ENCODE data around the gene DDX5. TPM values are rescaled to one million over a fixed set of nuclear protein-coding genes. Genes with fewer than 3 reads are reported as not detected.

DDX5 gene
- total and polyA plus RNA-seq, 2 donors (not counting 1 experiment from before 2014, with no cell fraction given) = 1,560 to 2,167 TPM

DNA sequence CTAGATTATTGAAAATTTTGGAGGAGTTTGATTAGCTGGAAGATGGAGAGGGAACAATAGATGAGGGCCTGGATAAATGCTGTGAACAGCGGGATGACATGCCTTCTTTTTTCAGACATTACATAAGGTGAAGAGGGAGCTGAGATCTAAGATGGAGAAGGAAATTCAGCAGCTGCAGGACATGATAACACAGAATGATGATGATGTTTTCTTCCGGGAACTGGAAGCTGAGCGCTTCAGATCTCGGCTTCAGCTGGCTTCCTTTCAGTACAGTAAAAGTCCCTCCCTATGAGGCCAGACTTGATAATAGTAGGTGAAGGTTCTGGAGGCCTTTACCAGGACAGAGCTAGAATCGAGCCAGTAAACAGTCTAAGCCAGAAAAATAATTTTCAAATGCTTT, 31.4 kb upstream of the DDX5 start:
- Histone ChIP-seq H2AFZ (ENCODE audit: insufficient read depth, low read depth, low read length, poor library complexity, severe bottlenecking) (no peak overlapping the region), H3K9ac (ENCODE audit: low read length) (no peak overlapping the region), H3K27me3 (replicated peaks in 1 of 4; ENCODE audit: control extremely low read depth in 1 of 4, control insufficient read depth in 3 of 4, insufficient read depth in 4 of 4, low read length in 3 of 4) (no peaks in the 10 kb centered on the region), H3K27ac (ENCODE audit: low read length in 2 of 2) (no peak overlapping the region), H3K9me3 (ENCODE audit: control extremely low read depth in 1 of 3, control insufficient read depth in 2 of 3, insufficient read depth in 1 of 3, low read length in 2 of 3) (no peaks in the 10 kb centered on the region), H3K4me2 (replicated peaks; ENCODE audit: low read depth, low read length, poor library complexity, severe bottlenecking) (no peak overlapping the region), H3K79me2 (ENCODE audit: control insufficient read depth, insufficient read depth, low read length) (no peaks in the 10 kb centered on the region), H3K4me3 (ENCODE audit: control extremely low read depth in 1 of 5, extremely low read depth in 1 of 5, insufficient read depth in 1 of 5, low read depth in 2 of 5, low read length in 4 of 5) (no peak overlapping the region), H4K20me1 (ENCODE audit: control insufficient read depth, insufficient read depth, low read length, poor library complexity, severe bottlenecking) (no peaks in the 10 kb centered on the region), H3K36me3 (replicated peaks in 1 of 2; ENCODE audit: control extremely low read depth in 1 of 2, control insufficient read depth in 1 of 2, extremely low read depth in 1 of 2, insufficient read depth in 2 of 2, low read length in 1 of 2) (peaks cover 7 to 75% of the 10 kb centered on the region in 2 experiments), H3K4me1 (ENCODE audit: control insufficient read depth in 2 of 2, insufficient read depth in 2 of 2, low read length in 2 of 2) (no peaks in the 10 kb centered on the region)
- no peak overlapping the region for H3K27ac Mint-ChIP-seq
- H3K4me1 Mint-ChIP-seq = no peaks in the 10 kb centered on the region
- ChIA-PET POLR2A (no interaction called here), CTCF (interaction anchor here (0.6 to 0.9 kb wide), 2 partner anchors 30 to 113 kb away, joined by 3 read pairs; no protein-coding TSS in a partner anchor)
- DNase-seq (no peak), ATAC-seq (ENCODE audit: low read depth) (no peak)
- WGBS (ENCODE audit: insufficient coverage) = 100% methylated on average over 1 of the region's 5 CpGs
- H3K4me3 Mint-ChIP-seq = no peak overlapping the region
- TF ChIP-seq EZH2 (IDR thresholded peaks at IDR 0.05; ENCODE audit: borderline replicate concordance, insufficient read depth, low read depth, low read length, poor library complexity, severe bottlenecking) = no peak
- TF ChIP-seq, protein P1, sequence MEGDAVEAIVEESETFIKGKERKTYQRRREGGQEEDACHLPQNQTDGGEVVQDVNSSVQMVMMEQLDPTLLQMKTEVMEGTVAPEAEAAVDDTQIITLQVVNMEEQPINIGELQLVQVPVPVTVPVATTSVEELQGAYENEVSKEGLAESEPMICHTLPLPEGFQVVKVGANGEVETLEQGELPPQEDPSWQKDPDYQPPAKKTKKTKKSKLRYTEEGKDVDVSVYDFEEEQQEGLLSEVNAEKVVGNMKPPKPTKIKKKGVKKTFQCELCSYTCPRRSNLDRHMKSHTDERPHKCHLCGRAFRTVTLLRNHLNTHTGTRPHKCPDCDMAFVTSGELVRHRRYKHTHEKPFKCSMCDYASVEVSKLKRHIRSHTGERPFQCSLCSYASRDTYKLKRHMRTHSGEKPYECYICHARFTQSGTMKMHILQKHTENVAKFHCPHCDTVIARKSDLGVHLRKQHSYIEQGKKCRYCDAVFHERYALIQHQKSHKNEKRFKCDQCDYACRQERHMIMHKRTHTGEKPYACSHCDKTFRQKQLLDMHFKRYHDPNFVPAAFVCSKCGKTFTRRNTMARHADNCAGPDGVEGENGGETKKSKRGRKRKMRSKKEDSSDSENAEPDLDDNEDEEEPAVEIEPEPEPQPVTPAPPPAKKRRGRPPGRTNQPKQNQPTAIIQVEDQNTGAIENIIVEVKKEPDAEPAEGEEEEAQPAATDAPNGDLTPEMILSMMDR (IDR thresholded peaks at IDR 0.05) = no peak
- intact Hi-C loops (cut with micrococcal nuclease) = no loop called here
- no peaks in the 10 kb centered on the region for H3K27me3 Mint-ChIP-seq
- H3K9me3 Mint-ChIP-seq (ENCODE audit: insufficient read depth) = no peaks in the 10 kb centered on the region

DNA sequence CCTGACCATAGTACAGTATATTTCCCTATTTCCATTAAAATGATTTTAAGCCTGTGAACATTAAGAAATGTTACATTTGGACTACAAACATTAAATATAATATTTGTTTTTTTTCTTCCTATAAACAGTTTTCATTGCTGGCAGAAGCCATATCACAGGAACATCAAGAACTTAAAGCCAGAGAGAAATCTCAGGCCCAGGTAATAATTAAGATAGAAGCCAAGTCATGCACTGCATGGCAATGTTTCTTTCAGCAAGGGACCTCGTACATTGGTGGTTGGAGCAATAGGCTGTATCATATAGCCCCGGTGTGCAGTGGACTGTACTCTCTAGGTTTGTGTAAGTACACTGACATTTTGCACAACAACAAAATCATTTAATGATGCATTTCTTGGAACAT, 30.8 kb upstream of the DDX5 start:
- ATAC-seq (ENCODE audit: low read depth) (no peak), DNase-seq (no peak)
- no CpG with 5 or more reads among the region's 2 CpGs for WGBS (ENCODE audit: insufficient coverage)
- no peaks in the 10 kb centered on the region for H3K9me3 ChIP-seq (ENCODE audit: control extremely low read depth in 1 of 3, control insufficient read depth in 2 of 3, insufficient read depth in 1 of 3, low read length in 2 of 3)
- no peaks in the 10 kb centered on the region for H3K4me1 ChIP-seq (ENCODE audit: control insufficient read depth in 2 of 2, insufficient read depth in 2 of 2, low read length in 2 of 2)
- no peak overlapping the region for H3K4me2 ChIP-seq (replicated peaks; ENCODE audit: low read depth, low read length, poor library complexity, severe bottlenecking)
- CTCF ChIA-PET = no interaction called here
- no peak overlapping the region for H3K9ac ChIP-seq (ENCODE audit: low read length)
- Mint-ChIP-seq H3K27ac (no peak overlapping the region), H3K4me3 (no peak overlapping the region), H3K4me1 (no peaks in the 10 kb centered on the region), H3K27me3 (no peaks in the 10 kb centered on the region), H3K9me3 (ENCODE audit: insufficient read depth) (no peaks in the 10 kb centered on the region)
- no peak overlapping the region for H3K4me3 ChIP-seq (ENCODE audit: control extremely low read depth in 1 of 5, extremely low read depth in 1 of 5, insufficient read depth in 1 of 5, low read depth in 2 of 5, low read length in 4 of 5)
- no peaks in the 10 kb centered on the region for H4K20me1 ChIP-seq (ENCODE audit: control insufficient read depth, insufficient read depth, low read length, poor library complexity, severe bottlenecking)
- H3K27me3 ChIP-seq (replicated peaks in 1 of 4; ENCODE audit: control extremely low read depth in 1 of 4, control insufficient read depth in 3 of 4, insufficient read depth in 4 of 4, low read length in 3 of 4) = no peaks in the 10 kb centered on the region
- POLR2A ChIA-PET = no interaction called here
- H3K36me3 ChIP-seq (replicated peaks in 1 of 2; ENCODE audit: control extremely low read depth in 1 of 2, control insufficient read depth in 1 of 2, extremely low read depth in 1 of 2, insufficient read depth in 2 of 2, low read length in 1 of 2) = peaks cover 8 to 79% of the 10 kb centered on the region in 2 experiments
- H3K79me2 ChIP-seq (ENCODE audit: control insufficient read depth, insufficient read depth, low read length) = no peaks in the 10 kb centered on the region
- H2AFZ ChIP-seq (ENCODE audit: insufficient read depth, low read depth, low read length, poor library complexity, severe bottlenecking) = no peak overlapping the region
- TF ChIP-seq, protein P1 (IDR thresholded peaks at IDR 0.05) = no peak
- TF ChIP-seq EZH2 (IDR thresholded peaks at IDR 0.05; ENCODE audit: borderline replicate concordance, insufficient read depth, low read depth, low read length, poor library complexity, severe bottlenecking) = no peak
- intact Hi-C loops (cut with micrococcal nuclease) = no loop called here
- no peak overlapping the region for H3K27ac ChIP-seq (ENCODE audit: low read length in 2 of 2)
